IMR-90 (cell line): Measurements from ENCODE around the gene ABHD17C. TPM values are rescaled to one million over a fixed set of nuclear protein-coding genes. Genes with fewer than 3 reads are reported as not detected.
A peak's percentile ranks its signal among the peaks of the same experiment; 100 is the strongest.

Source experiments
- ATAC-seq: fragments of 200-7000 bp; cut with Tn5 transposase; 2 replicates; pipeline ENCODE4 v1.9.1; 2020; ENCODE audit warnings: low read depth, mild to moderate bottlenecking, moderate library complexity
- BruUV-seq: library from RNA; stranded (reverse); fragments of 400-500 nt; replicated peaks from 2 replicates; lab custom pipeline; 2021; lab: Mats Ljungman, UMichigan
- CTCF ChIA-PET: fragments of 300-600 bp; formaldehyde crosslinking; extraction: SDS; loops from one replicate; lab custom pipeline; 2021; ENCODE audit warnings: antibody characterized with exemption; lab: Yijun Ruan, JAX
- POLR2A ChIA-PET: fragments of 300-600 bp; sonication (Branson Sonifier 250); formaldehyde crosslinking; loops from one replicate; lab custom pipeline; 2022; ENCODE audit warnings: antibody characterized with exemption; ENCODE audit not compliant: unreplicated experiment; lab: Charles Lee
- DNase-seq: peaks from one replicate; pipeline ENCODE4 v3.0.0; 2013
- H2AFZ ChIP-seq: replicated peaks from 2 replicates; pipeline ENCODE3; 2013; ENCODE audit warnings: low read length, mild to moderate bottlenecking; ENCODE audit not compliant: poor library complexity
- H2AK5ac ChIP-seq: 2 replicates; pipeline ENCODE4 v1.6.1; 2013; ENCODE audit warnings: low read depth, low read length, inconsistent platforms
- H2AK9ac ChIP-seq: replicated peaks from 2 replicates; pipeline ENCODE3; 2013; ENCODE audit warnings: mild to moderate bottlenecking, low read depth, low read length, moderate library complexity; ENCODE audit not compliant: poor library complexity
- H2BK120ac ChIP-seq: 2 replicates; pipeline ENCODE4 v1.6.1; 2013; ENCODE audit warnings: low read depth, low read length, inconsistent platforms
- H2BK15ac ChIP-seq: 3 replicates; pipeline ENCODE4 v1.6.1; 2013; ENCODE audit warnings: low read depth, low read length, inconsistent platforms
- H2BK20ac ChIP-seq: 2 replicates; pipeline ENCODE4 v1.6.1; 2013; ENCODE audit warnings: low read depth, mild to moderate bottlenecking, inconsistent platforms, low read length, moderate library complexity
- H2BK5ac ChIP-seq: 2 replicates; pipeline ENCODE4 v1.6.1; 2013; ENCODE audit warnings: mild to moderate bottlenecking, low read depth, low read length, inconsistent platforms; ENCODE audit not compliant: poor library complexity, severe bottlenecking
- H3K14ac ChIP-seq: replicated peaks from 2 replicates; pipeline ENCODE4 v1.6.1; 2013; ENCODE audit warnings: low read depth, low read length, inconsistent platforms
- H3K18ac ChIP-seq: 2 replicates; pipeline ENCODE4 v1.6.1; 2013; ENCODE audit warnings: low read depth, low read length, control low read depth
- H3K23ac ChIP-seq: 2 replicates; pipeline ENCODE4 v1.6.1; 2013; ENCODE audit warnings: low read depth, low read length, inconsistent platforms
- H3K27ac ChIP-seq: 2 replicates; pipeline ENCODE4 v1.5.1; 2013; ENCODE audit warnings: mild to moderate bottlenecking, control low read depth, low read length; ENCODE audit not compliant: insufficient read depth
- H3K27me3 ChIP-seq: 2 replicates; pipeline ENCODE4 v1.6.1; 2013; ENCODE audit warnings: low read length; ENCODE audit not compliant: control insufficient read depth, insufficient read depth
- H3K36me3 ChIP-seq: 2 replicates; pipeline ENCODE4 v1.6.1; 2013; ENCODE audit warnings: low read length, mixed read lengths; ENCODE audit not compliant: control insufficient read depth, insufficient read depth
- H3K4ac ChIP-seq: 2 replicates; pipeline ENCODE4 v1.6.1; 2013; ENCODE audit warnings: low read depth, low read length, inconsistent platforms
- H3K4me1 ChIP-seq: 2 replicates; pipeline ENCODE4 v1.6.1; 2013; ENCODE audit warnings: low read length, mixed read lengths; ENCODE audit not compliant: control insufficient read depth, insufficient read depth
- H3K4me2 ChIP-seq: 2 replicates; pipeline ENCODE4 v1.6.1; 2013; ENCODE audit warnings: low read depth, mild to moderate bottlenecking, control low read depth, low read length, moderate library complexity
- H3K4me3 ChIP-seq: 2 replicates; pipeline ENCODE4 v1.5.1; 2013; ENCODE audit warnings: low read depth, mild to moderate bottlenecking, control low read depth, low read length, moderate library complexity; ENCODE audit not compliant: insufficient read depth
- H3K56ac ChIP-seq: 2 replicates; pipeline ENCODE4 v1.6.1; 2013; ENCODE audit warnings: low read length, inconsistent platforms; ENCODE audit not compliant: insufficient read depth; ENCODE audit errors: extremely low read depth
- H3K79me1 ChIP-seq, 2 experiments: 2 replicates each; pipeline ENCODE4 v1.6.1; 2013; ENCODE audit warnings: low read length in 2 of 2, inconsistent platforms in 1 of 2, low read depth in 1 of 2
- H3K9ac ChIP-seq: 2 replicates; pipeline ENCODE4 v1.6.1; 2013; ENCODE audit warnings: low read depth, low read length, control low read depth
- H3K9me1 ChIP-seq: 2 replicates; pipeline ENCODE4 v1.6.1; 2013; ENCODE audit warnings: low read length, inconsistent platforms; ENCODE audit not compliant: insufficient read depth
- H3K9me3 ChIP-seq: 2 replicates; pipeline ENCODE4 v1.6.1; 2013; ENCODE audit warnings: low read length; ENCODE audit not compliant: control insufficient read depth, insufficient read depth
- H4K20me1 ChIP-seq: 2 replicates; pipeline ENCODE4 v1.6.1; 2013; ENCODE audit warnings: low read length, inconsistent platforms; ENCODE audit not compliant: insufficient read depth
- H4K5ac ChIP-seq: 2 replicates; pipeline ENCODE4 v1.6.1; 2013; ENCODE audit warnings: mild to moderate bottlenecking, low read depth, low read length, control low read depth
- H4K8ac ChIP-seq, 2 experiments: 2 replicates each; pipeline ENCODE4 v1.6.1; 2013; ENCODE audit warnings: low read depth in 2 of 2, low read length in 2 of 2, control low read depth in 1 of 2, inconsistent platforms in 1 of 2
- H4K91ac ChIP-seq: 2 replicates; pipeline ENCODE4 v1.6.1; 2013; ENCODE audit warnings: low read depth, low read length, inconsistent platforms; ENCODE audit not compliant: insufficient read depth
- BHLHE40 ChIP-seq: fragments of 150-350 bp; IDR thresholded peaks from 2 replicates; pipeline ENCODE4 v1.6.1; 2016; ENCODE audit warnings: mild to moderate bottlenecking, low read depth, low read length
- CHD1 ChIP-seq: IDR thresholded peaks from 2 replicates; pipeline ENCODE4 v1.6.1; 2012; ENCODE audit warnings: low read depth, low read length, improper control_type of control experiment
- CTCF ChIP-seq: conservative IDR thresholded peaks from 2 replicates; pipeline ENCODE4 v1.5.1; 2012; ENCODE audit warnings: mild to moderate bottlenecking, low read depth, low read length, improper control_type of control experiment
- ELK1 ChIP-seq: fragments of 150-350 bp; IDR thresholded peaks from 2 replicates; pipeline ENCODE4 v1.6.1; 2016; ENCODE audit warnings: low read depth, mild to moderate bottlenecking, low read length, moderate library complexity, borderline replicate concordance
- FOS ChIP-seq: fragments of 150-350 bp; IDR thresholded peaks from 2 replicates; pipeline ENCODE4 v1.6.1; 2016; ENCODE audit warnings: low read depth, low read length
- MAFK ChIP-seq: IDR thresholded peaks from 2 replicates; pipeline ENCODE4 v1.6.1; 2012; ENCODE audit warnings: low read depth, low read length, improper control_type of control experiment
- MAZ ChIP-seq: IDR thresholded peaks from 2 replicates; pipeline ENCODE4 v1.6.1; 2012; ENCODE audit warnings: low read depth, mild to moderate bottlenecking, low read length, improper control_type of control experiment, moderate library complexity, borderline replicate concordance
- MXI1 ChIP-seq: IDR thresholded peaks from 2 replicates; pipeline ENCODE4 v1.6.1; 2012; ENCODE audit warnings: low read depth, mild to moderate bottlenecking, low read length, moderate library complexity, borderline replicate concordance
- NFE2L2 ChIP-seq: fragments of 150-350 bp; IDR thresholded peaks from 2 replicates; pipeline ENCODE4 v1.6.1; 2016; ENCODE audit warnings: low read depth, mild to moderate bottlenecking, low read length
- POLR2A ChIP-seq: IDR thresholded peaks from 2 replicates; pipeline ENCODE4 v1.6.1; 2012; ENCODE audit warnings: mild to moderate bottlenecking, low read depth, low read length
- RAD21 ChIP-seq: IDR thresholded peaks from 2 replicates; pipeline ENCODE4 v1.6.1; 2012; ENCODE audit warnings: low read length, improper control_type of control experiment
- RCOR1 ChIP-seq: IDR thresholded peaks from 2 replicates; pipeline ENCODE4 v1.6.1; 2012; ENCODE audit warnings: mild to moderate bottlenecking, low read length, improper control_type of control experiment; ENCODE audit not compliant: insufficient replicate concordance
- RFX5 ChIP-seq: IDR thresholded peaks from 2 replicates; pipeline ENCODE4 v1.8.0; 2012; ENCODE audit warnings: low read depth, mild to moderate bottlenecking, low read length, moderate library complexity
- USF2 ChIP-seq: fragments of 150-350 bp; IDR thresholded peaks from 2 replicates; pipeline ENCODE4 v1.6.1; 2017; ENCODE audit warnings: mild to moderate bottlenecking, antibody characterized with exemption, low read length, low read depth
- WGBS, 2 experiments: methylation state at CpG; one replicate each; pipeline versions ENCODE4 v1.1.5 to v1.1.7; 2013; ENCODE audit warnings: missing lambda C conversion rate in 2 of 2; ENCODE audit not compliant: insufficient read length in 1 of 2; ENCODE audit errors: extremely low coverage in 2 of 2; 5-methylcytosine and 5-hydroxymethylcytosine counted together
- dilution Hi-C: fragments of 300-500 bp; cut with HindIII; formaldehyde crosslinking; loops from one replicate; pipeline ENCODE4 v1.14.3; 2018; ENCODE audit warnings: low sequenced_read_pairs; ENCODE audit not compliant: unreplicated experiment
- in situ Hi-C: fragments of 300-500 bp; cut with MboI; formaldehyde crosslinking; loops from 3 replicates; pipeline ENCODE4 v1.14.3; 2019; ENCODE audit warnings: low sequenced_read_pairs, inconsistent platforms, mixed read lengths
- intact Hi-C: fragments of 100-400 bp; cut with micrococcal nuclease; formaldehyde crosslinking; loops from 2 replicates; pipeline ENCODE4 v1.10.0; 2022
- polyA plus RNA-seq, 3 experiments: library from polyadenylated mRNA; depleted of rRNA; stranded (reverse); fragments of >200 nt; gene quantifications; 2 replicates each; pipeline ENCODE4 v1.2.3, GENCODE V29; 2012; ENCODE audit warnings: low replicate concordance in 1 of 3
- total RNA-seq: library from RNA; depleted of rRNA; stranded (reverse); fragments of >200 nt; gene quantifications from 2 replicates; pipeline ENCODE4 v1.2.3, GENCODE V29; 2012

Gene ABHD17C
- total and polyA plus RNA-seq, 2 of the 4 experiments (the other 2 are of a cell fraction) = 5.4 to 10.3 TPM

GRCh38 chr15:80744415-80744814, 49.3 kb downstream of the ABHD17C start:
- POLR2A ChIA-PET = no interaction called here
- peak overlapping the region; percentile 48; the same call in 1 of the 2 replicates for H2BK20ac ChIP-seq

More at GRCh38 chr15:80744415-80744814, 49.3 kb downstream of the ABHD17C start:
- Histone ChIP-seq H2BK5ac (peak overlapping the region; percentile 72), H3K36me3 (peaks cover 8% of the 10 kb centered on the region), H2BK120ac (peak overlapping the region; percentile 60; the same call in 1 of the 2 replicates), H3K4me1 (peaks cover 10% of the 10 kb centered on the region), H3K9me1 (peaks cover 20% of the 10 kb centered on the region), H4K8ac (peak overlapping the region; percentile 2 to 41; a peak in 1 of 4 replicates), H3K23ac (peak overlapping the region; percentile 74), H3K9ac (no peak overlapping the region; the same call in 1 of the 2 replicates), H3K4me2 (peak overlapping the region; percentile 21; the same call in 1 of the 2 replicates), H3K14ac (peak overlapping the region; percentile 67; the same call in 1 of the 2 replicates), H2AFZ (no peak overlapping the region), H2AK9ac (no peak overlapping the region), H4K91ac (no peak overlapping the region), H3K27me3 (no peaks in the 10 kb centered on the region), H4K20me1 (peaks cover 41% of the 10 kb centered on the region), H3K56ac (no peak overlapping the region), H3K18ac (no peak overlapping the region), H3K4me3 (no peak overlapping the region), H3K27ac (no peak overlapping the region), H4K5ac (no peak overlapping the region), H2BK15ac (peak overlapping the region; percentile 6; the same call in 1 of the 3 replicates), H3K79me1 (peaks cover 51 to 87% of the 10 kb centered on the region in 2 experiments), H2AK5ac (peak overlapping the region; percentile 52; the same call in 1 of the 2 replicates), H3K4ac (peak overlapping the region; percentile 34; the same call in 1 of the 2 replicates), H3K9me3 (no peaks in the 10 kb centered on the region)
- ATAC-seq (no peak), DNase-seq (no peak)
- dilution Hi-C loops = no loop called here
- in situ Hi-C loops = no loop called here
- intact Hi-C loops = no loop called here
- no peak for TF ChIP-seq ELK1
- TF ChIP-seq CTCF = no peak
- TF ChIP-seq RCOR1 = no peak
- TF ChIP-seq RAD21 = no peak
- no peak for TF ChIP-seq NFE2L2
- no peak for TF ChIP-seq RFX5
- TF ChIP-seq MAFK = no peak
- TF ChIP-seq CHD1 = no peak
- no peak for TF ChIP-seq BHLHE40
- no peak for TF ChIP-seq MAZ
- TF ChIP-seq POLR2A = no peak
- no peak for TF ChIP-seq FOS
- TF ChIP-seq USF2 = no peak
- no peak for TF ChIP-seq MXI1
- CTCF ChIA-PET = interaction anchor here (0.6 kb wide), 1 partner anchor 144 kb away, joined by 3 read pairs; no protein-coding TSS in a partner anchor
- no TSS peak for BruUV-seq
- WGBS, 2 experiments = no CpG with 5 or more reads among the region's 6 CpGs
